T-helper 2 cell treated with Interferon-gamma antibody and Interleukin-4, amounts not matched to agents 5 μg/mL and 100 μg/mL, for 36 hours (primary cell): ENCODE data around the gene EPAS1.

ENCODE experiments used
- DNase-seq: peaks from one replicate; pipeline ENCODE4 v3.0.0; 2021; ENCODE audit warnings: low spot score
- H3K27ac Mint-ChIP-seq: one replicate; pipeline ENCODE4 v1.8.0; 2021; ENCODE audit warnings: mild to moderate bottlenecking, mixed read lengths
- H3K27me3 Mint-ChIP-seq: one replicate; pipeline ENCODE4 v1.8.0; 2021; ENCODE audit warnings: low read depth, mixed read lengths
- H3K36me3 Mint-ChIP-seq: one replicate; pipeline ENCODE4 v1.8.0; 2021; ENCODE audit warnings: low read depth, mixed read lengths
- H3K4me1 Mint-ChIP-seq: one replicate; pipeline ENCODE4 v1.8.0; 2021; ENCODE audit warnings: low read depth, mixed read lengths
- H3K4me3 Mint-ChIP-seq: one replicate; pipeline ENCODE4 v1.8.0; 2022; ENCODE audit warnings: mild to moderate bottlenecking, moderate library complexity, mixed read lengths
- H3K9me3 Mint-ChIP-seq: one replicate; pipeline ENCODE4 v1.8.0; 2021; ENCODE audit warnings: mixed read lengths

The EPAS1 gene

GRCh38 chr2:46328291-46328690 is 31.1 kb downstream of the EPAS1 start:
- H3K27me3 Mint-ChIP-seq: peaks cover 7% of the 10 kb centered on the region
- peak overlapping the region; percentile 64 for H3K27ac Mint-ChIP-seq
- peaks cover 24% of the 10 kb centered on the region for H3K4me1 Mint-ChIP-seq
- no peak overlapping the region for H3K4me3 Mint-ChIP-seq
- DNase-seq: no peak
- no peaks in the 10 kb centered on the region for H3K9me3 Mint-ChIP-seq
- no peaks in the 10 kb centered on the region for H3K36me3 Mint-ChIP-seq

GRCh38 chr2:46328829-46329228 is 31.6 kb downstream of the EPAS1 start:
- Mint-ChIP-seq H3K4me3 (no peak overlapping the region), H3K27me3 (peaks cover 7% of the 10 kb centered on the region), H3K4me1 (peaks cover 24% of the 10 kb centered on the region), H3K27ac (no peak overlapping the region), H3K9me3 (no peaks in the 10 kb centered on the region), H3K36me3 (no peaks in the 10 kb centered on the region)
- no peak for DNase-seq

- Mint-ChIP-seq H3K27ac (no peak overlapping the region), H3K4me1 (peaks cover 26% of the 10 kb centered on the region), H3K27me3 (peaks cover 10% of the 10 kb centered on the region), H3K4me3 (no peak overlapping the region), H3K9me3 (no peaks in the 10 kb centered on the region), H3K36me3 (no peaks in the 10 kb centered on the region)
- DNase-seq: no peak
Measured at GRCh38 chr2:46329340-46329739, 32.1 kb downstream of the EPAS1 start.

DNA sequence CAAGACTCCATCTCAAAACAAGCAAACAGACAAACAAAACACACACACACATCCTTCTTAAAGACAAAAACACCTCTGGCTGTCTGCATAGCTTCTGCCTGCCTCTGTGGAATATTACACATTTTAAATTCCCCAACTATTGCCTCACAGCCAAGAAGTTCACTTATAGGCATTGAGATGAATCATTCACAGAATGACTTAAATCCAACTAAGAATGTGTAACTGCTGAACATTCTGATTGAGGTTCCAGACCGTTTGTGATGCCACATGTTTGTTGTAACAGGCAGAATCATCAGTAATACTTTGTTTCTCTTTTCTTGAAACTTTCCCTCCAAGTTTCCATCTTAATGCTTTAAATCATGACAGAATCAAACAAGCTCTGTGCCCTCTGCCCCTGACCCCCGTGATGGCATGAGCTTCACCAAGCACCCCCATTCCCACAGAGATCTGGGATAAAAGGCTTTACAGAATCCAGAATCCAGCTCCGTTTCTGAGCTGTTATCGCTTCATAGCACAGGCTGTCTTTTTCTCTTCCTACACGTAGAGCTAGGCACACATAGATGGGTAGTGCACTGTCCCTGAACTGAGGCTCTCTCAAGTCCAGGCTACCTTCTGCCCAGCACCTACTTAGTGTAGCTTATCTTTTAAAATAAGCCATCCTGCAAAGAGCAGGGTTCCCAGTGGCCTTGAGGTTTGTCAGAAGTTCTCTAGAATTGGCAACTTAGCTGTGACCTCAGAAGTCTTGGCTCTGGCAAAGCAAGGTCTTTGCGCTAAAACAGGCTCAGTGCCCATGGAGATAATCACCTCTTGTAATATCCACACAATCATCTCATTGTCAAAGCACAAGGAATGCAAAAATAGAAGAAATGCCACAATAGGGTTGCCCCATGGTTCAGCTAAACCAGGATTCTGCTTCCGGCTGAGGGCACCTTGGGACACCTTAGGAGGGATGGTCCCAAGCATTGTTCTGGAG is 32.9 kb downstream of the EPAS1 start:
- Mint-ChIP-seq H3K36me3 (no peaks in the 10 kb centered on the region), H3K27me3 (peaks cover 12% of the 10 kb centered on the region), H3K27ac (no peak overlapping the region), H3K4me1 (peaks cover 32% of the 10 kb centered on the region), H3K4me3 (no peak overlapping the region), H3K9me3 (no peaks in the 10 kb centered on the region)
- DNase-seq: peak; percentile 15

GRCh38 chr2:46331109-46331766 is 34.0 kb downstream of the EPAS1 start:
- DNase-seq: no peak
- no peak overlapping the region for H3K27ac Mint-ChIP-seq
- peaks cover 34% of the 10 kb centered on the region for H3K4me1 Mint-ChIP-seq
- H3K36me3 Mint-ChIP-seq: no peaks in the 10 kb centered on the region
- H3K9me3 Mint-ChIP-seq: no peaks in the 10 kb centered on the region
- H3K27me3 Mint-ChIP-seq: peaks cover 9% of the 10 kb centered on the region
- no peak overlapping the region for H3K4me3 Mint-ChIP-seq

GRCh38 chr2:46332686-46333281 is 35.6 kb downstream of the EPAS1 start:
- peaks cover 39% of the 10 kb centered on the region for H3K4me1 Mint-ChIP-seq
- no peaks in the 10 kb centered on the region for H3K9me3 Mint-ChIP-seq
- no peak overlapping the region for H3K4me3 Mint-ChIP-seq
- H3K36me3 Mint-ChIP-seq: no peaks in the 10 kb centered on the region
- no peak overlapping the region for H3K27ac Mint-ChIP-seq
- no peak for DNase-seq
- H3K27me3 Mint-ChIP-seq: peaks cover 9% of the 10 kb centered on the region

DNA sequence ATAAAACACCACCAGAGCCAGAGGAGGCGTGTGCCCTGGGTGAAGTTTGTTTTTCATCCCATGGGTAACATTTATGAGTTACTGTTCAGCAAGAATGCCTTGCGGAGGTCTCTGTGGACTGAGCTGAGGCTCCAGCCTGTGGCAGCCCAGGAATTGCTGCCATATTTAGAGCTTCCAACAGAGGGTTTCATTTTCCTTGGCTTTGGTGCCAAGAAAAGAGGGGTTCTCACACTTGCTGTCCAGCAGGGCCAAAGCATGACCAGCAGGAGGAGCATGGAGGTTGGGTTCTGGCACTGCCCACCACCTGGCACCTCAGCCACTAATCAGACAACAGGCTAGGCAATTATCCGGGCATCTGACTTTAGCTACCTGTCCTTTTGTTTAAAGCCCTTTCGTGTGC is 36.7 kb downstream of the EPAS1 start:
- Mint-ChIP-seq H3K27me3 (peaks cover 11% of the 10 kb centered on the region), H3K4me1 (peaks cover 35% of the 10 kb centered on the region), H3K36me3 (no peaks in the 10 kb centered on the region), H3K4me3 (no peak overlapping the region), H3K27ac (no peak overlapping the region), H3K9me3 (no peaks in the 10 kb centered on the region)
- no peak for DNase-seq

DNA sequence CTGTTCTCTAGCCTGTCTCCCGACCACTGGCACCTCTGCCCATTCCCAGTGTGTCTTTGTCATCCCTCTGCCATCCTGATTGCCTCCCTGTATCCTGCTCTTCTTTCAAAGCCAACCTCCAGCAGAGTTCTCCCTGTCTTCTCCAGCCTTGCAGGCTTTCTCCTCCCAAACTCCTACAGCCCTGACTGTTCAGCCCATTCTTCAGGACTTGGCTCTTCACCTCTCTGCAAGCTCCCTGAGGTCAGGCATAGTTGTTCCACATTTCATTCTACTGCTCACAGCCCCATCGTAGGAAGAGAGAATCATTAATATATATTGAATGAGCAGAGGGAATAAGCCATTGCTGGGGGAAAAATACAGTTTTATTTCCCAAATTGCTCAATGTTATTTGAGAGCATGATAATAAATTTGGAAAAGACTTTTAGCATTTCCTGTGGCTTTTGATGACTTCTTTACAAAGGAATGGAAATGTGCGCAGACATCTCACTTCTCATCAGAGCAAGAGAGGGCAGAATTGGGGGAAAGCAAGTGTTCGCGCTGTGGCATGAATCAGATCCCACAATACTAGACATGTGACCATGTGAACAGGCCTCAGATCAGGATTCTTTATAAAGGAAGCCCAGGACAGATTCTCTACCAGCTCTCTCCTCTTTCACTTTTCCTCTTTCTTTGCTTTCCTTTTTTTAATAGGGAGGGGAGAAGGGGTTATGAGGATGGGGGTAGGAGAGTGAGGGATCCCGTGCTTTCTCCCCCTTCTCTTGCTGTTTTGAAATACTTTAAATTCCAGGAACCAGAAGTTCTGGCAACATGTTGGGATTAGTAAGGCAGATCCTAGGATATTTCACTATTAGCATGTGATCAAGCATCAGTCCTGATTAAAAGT is 37.4 kb downstream of the EPAS1 start:
- Mint-ChIP-seq H3K36me3 (no peaks in the 10 kb centered on the region), H3K27me3 (peaks cover 11% of the 10 kb centered on the region), H3K27ac (no peak overlapping the region)

DNA sequence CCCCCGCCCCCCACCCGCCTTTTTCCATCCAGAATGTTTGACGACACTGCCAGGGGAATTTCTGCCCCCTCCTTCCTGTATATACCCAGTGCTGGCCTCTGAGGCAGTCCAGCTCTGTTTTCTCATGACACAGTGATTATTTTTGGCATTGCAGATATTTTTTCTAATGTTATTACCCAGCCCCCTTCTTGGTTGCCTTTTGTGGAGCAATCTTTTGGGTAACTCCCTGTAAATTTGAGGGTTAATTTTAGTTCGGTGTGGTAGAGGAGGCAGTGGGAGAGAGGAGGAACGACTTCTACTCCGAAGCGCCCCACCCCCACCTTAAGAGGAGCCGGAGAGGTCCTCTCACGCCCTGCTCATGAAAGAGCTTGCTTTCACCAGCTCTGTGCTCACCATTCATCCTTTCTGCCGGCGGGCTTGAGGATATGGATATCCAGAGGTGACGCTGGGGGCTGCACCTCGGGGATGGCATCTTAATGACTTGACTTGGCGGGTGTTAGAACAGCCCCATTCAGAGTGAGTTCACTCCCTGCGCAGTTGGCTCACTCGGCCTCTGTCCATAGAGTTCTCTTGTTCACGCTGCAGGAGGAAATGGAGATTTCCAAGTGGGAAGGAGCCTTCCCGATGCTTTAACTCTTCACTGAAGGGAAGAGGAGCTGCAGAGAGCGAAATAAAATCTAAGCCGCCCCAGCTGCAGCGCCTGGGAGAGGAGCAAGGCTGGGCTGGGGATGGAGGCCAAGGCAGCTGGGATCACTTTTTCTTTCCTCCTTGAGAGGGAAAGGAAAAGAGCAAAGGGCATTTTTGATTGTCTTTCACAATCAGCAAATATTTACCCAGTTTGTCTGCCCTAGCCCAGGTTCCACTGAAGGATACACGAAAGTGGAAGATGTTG is 38.4 kb downstream of the EPAS1 start:
- no peak overlapping the region for H3K27ac Mint-ChIP-seq
- DNase-seq: no peak
- H3K9me3 Mint-ChIP-seq: no peaks in the 10 kb centered on the region
- no peak overlapping the region for H3K4me3 Mint-ChIP-seq
- H3K4me1 Mint-ChIP-seq: peaks cover 27% of the 10 kb centered on the region
- no peaks in the 10 kb centered on the region for H3K36me3 Mint-ChIP-seq
- H3K27me3 Mint-ChIP-seq: peaks cover 11% of the 10 kb centered on the region

More for the DNA sequence above, 37.4 kb downstream of the EPAS1 start:
- Mint-ChIP-seq H3K9me3 (no peaks in the 10 kb centered on the region), H3K4me1 (peaks cover 30% of the 10 kb centered on the region), H3K4me3 (no peak overlapping the region)
- no peak for DNase-seq

GRCh38 chr2:46336283-46336959 is 39.2 kb downstream of the EPAS1 start:
- peaks cover 11% of the 10 kb centered on the region for H3K27me3 Mint-ChIP-seq
- H3K36me3 Mint-ChIP-seq: no peaks in the 10 kb centered on the region
- DNase-seq: no peak
- H3K9me3 Mint-ChIP-seq: no peaks in the 10 kb centered on the region
- peaks cover 29% of the 10 kb centered on the region for H3K4me1 Mint-ChIP-seq
- H3K27ac Mint-ChIP-seq: no peak overlapping the region
- no peak overlapping the region for H3K4me3 Mint-ChIP-seq

GRCh38 chr2:46337208-46337994 is 40.2 kb downstream of the EPAS1 start:
- DNase-seq: no peak
- H3K27ac Mint-ChIP-seq: no peak overlapping the region
- peaks cover 28% of the 10 kb centered on the region for H3K4me1 Mint-ChIP-seq

DNA sequence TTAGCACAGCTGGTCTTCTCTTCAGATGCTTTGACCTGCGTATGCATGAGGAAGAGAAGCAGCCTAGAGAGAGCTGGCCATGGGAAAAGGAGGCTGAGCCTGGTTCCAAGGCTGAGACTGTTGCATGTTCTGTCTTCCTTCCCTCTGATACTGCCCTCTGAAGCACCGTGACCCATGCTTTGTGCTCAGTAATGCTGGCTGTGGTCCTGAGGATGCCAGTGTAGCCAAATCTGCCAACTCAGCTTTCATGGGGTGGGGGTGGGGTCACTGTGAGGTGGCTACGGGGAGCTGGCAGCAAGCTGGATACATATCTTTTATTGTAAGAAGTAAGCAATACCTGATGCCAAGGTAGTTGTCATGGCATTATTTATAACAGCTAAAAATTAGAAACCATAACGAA is 41.5 kb downstream of the EPAS1 start:
- no peaks in the 10 kb centered on the region for H3K36me3 Mint-ChIP-seq
- DNase-seq: no peak
- H3K4me3 Mint-ChIP-seq: no peak overlapping the region
- H3K4me1 Mint-ChIP-seq: peaks cover 28% of the 10 kb centered on the region
- peaks cover 13% of the 10 kb centered on the region for H3K27me3 Mint-ChIP-seq
- no peaks in the 10 kb centered on the region for H3K9me3 Mint-ChIP-seq
- H3K27ac Mint-ChIP-seq: no peak overlapping the region

More at GRCh38 chr2:46337208-46337994, 40.2 kb downstream of the EPAS1 start:
- no peaks in the 10 kb centered on the region for H3K9me3 Mint-ChIP-seq
- H3K36me3 Mint-ChIP-seq: no peaks in the 10 kb centered on the region
- no peak overlapping the region for H3K4me3 Mint-ChIP-seq
- peaks cover 15% of the 10 kb centered on the region for H3K27me3 Mint-ChIP-seq
